Sigmoid colon (tissue), 7 donors: ENCODE data around the gene XAB2. TPM values are rescaled to one million over a fixed set of nuclear protein-coding genes. Genes with fewer than 3 reads are reported as not detected.

ENCODE experiments used
- DNase-seq: peaks from one replicate; pipeline ENCODE4 v3.0.0-alpha.2; 2019
- H3K27ac ChIP-seq, 4 donors: fragments of 200-600 bp; sonication (generic); one replicate each; pipeline ENCODE4 v1.5.1; 2016 to 2019; ENCODE audit warnings: mild to moderate bottlenecking in 1 of 4
- H3K27me3 ChIP-seq, 3 donors: fragments of 200-600 bp; sonication (generic); one replicate each; pipeline ENCODE4 v1.5.1; 2019; ENCODE audit warnings: mild to moderate bottlenecking in 1 of 3
- H3K36me3 ChIP-seq, 4 donors: fragments of 200-600 bp; sonication (generic); one replicate each; pipeline ENCODE4 v1.5.1; 2016 to 2019
- H3K4me1 ChIP-seq, 4 donors: fragments of 200-600 bp; sonication (generic); one replicate each; pipeline ENCODE4 v1.5.1; 2017 to 2019
- H3K4me3 ChIP-seq, 4 donors: fragments of 200-600 bp; sonication (generic); one replicate each; pipeline ENCODE4 v1.5.1; 2017 to 2019; ENCODE audit warnings: mild to moderate bottlenecking in 2 of 4, moderate library complexity in 1 of 4
- H3K9me3 ChIP-seq, 4 donors: fragments of 200-600 bp in 3 of 4; sonication (generic) in 3 of 4; one replicate each; pipeline versions ENCODE4 v1.5.1 to v1.6.1; 2013 to 2019
- EP300 ChIP-seq, 4 donors: sonication (generic); formaldehyde crosslinking; IDR thresholded peaks; one replicate each; pipeline ENCODE4 v1.6.1; 2017; ENCODE audit warnings: antibody characterized with exemption in 4 of 4
- POLR2A ChIP-seq, 2 donors: fragments of 450-650 bp; IDR thresholded peaks; one replicate each; pipeline ENCODE4 v1.6.1; 2016; ENCODE audit warnings: antibody characterized with exemption in 2 of 2, mild to moderate bottlenecking in 2 of 2, moderate library complexity in 2 of 2
- POLR2AphosphoS5 ChIP-seq, 4 donors: sonication (generic); formaldehyde crosslinking; IDR thresholded peaks; one replicate each; pipeline ENCODE4 v1.6.1; 2017; ENCODE audit warnings: antibody characterized with exemption in 4 of 4
- WGBS, 2 donors: extraction: QIAGEN DNeasy Blood & Tissue Kit; methylation state at CpG; one replicate each; pipeline ENCODE4 v1.1.7; 2013; 5-methylcytosine and 5-hydroxymethylcytosine counted together
- intact Hi-C: fragments of 100-400 bp; cut with DNase I; formaldehyde crosslinking; loops from one replicate; pipeline ENCODE4 v1.15.1; 2023
- polyA plus RNA-seq, 3 donors: library from polyadenylated mRNA; stranded (reverse); fragments of 200-250 nt; gene quantifications; one replicate each; pipeline ENCODE4 v1.2.3, GENCODE V29; 2013
- total RNA-seq, 4 donors: library from RNA; depleted of rRNA; stranded (reverse); fragments of >200 nt; gene quantifications; one replicate each; pipeline ENCODE4 v1.1.0, GENCODE V29; 2016
- TF ChIP-seq, protein P1 (sequence below), 4 experiments: fragments of 450-650 bp in 3 of 4; fragments of 200-600 bp in 1 of 4; IDR thresholded peaks; one replicate each; pipeline ENCODE4 v1.5.1; 2016 to 2019; ENCODE audit warnings: antibody characterized with exemption in 4 of 4, mild to moderate bottlenecking in 3 of 4, moderate library complexity in 2 of 4
- donor health status: healthy with polysubstance abuse.
- donor health status: Bipolar disorder and iron deficiency.
- donor health status: healthy.

The XAB2 gene
- total and polyA plus RNA-seq, 7 donors: 9.7 to 38.3 (median 29.9) TPM

DNA sequence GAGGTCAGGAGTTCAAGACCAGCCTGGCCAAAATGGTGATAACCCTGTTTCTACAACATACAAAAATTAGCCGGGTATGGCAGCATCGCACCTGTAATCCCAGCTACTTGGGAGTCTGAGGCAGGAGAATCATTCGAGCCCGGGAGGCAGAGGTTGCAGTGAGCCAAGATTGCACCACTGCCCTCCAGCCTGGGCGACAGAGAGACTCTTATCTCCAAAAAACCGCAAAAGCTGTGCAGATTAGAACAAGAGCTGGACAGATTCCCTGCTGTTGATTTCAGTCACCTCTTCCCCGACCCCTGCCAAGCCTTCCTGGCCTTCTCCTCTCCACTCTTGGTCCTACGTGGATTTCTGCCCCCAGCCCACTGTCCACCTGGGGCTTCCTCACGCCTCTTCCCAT is 25.4 kb downstream of the XAB2 start:
- Histone ChIP-seq H3K27me3 (peaks cover 0 to 52% (median 18%) of the 10 kb centered on the region in 3 donors), H3K9me3 (no peaks in the 10 kb centered on the region), H3K4me3 (no peak overlapping the region), H3K36me3 (no peaks in the 10 kb centered on the region), H3K4me1 (no peaks in the 10 kb centered on the region), H3K27ac (no peak overlapping the region)
- intact Hi-C loops: no loop called here
- DNase-seq: no peak
- TF ChIP-seq POLR2AphosphoS5 (IDR thresholded peaks at IDR 0.05) (no peak), POLR2A (IDR thresholded peaks at IDR 0.05) (no peak), EP300 (IDR thresholded peaks at IDR 0.05) (no peak)
- TF ChIP-seq, protein P1, sequence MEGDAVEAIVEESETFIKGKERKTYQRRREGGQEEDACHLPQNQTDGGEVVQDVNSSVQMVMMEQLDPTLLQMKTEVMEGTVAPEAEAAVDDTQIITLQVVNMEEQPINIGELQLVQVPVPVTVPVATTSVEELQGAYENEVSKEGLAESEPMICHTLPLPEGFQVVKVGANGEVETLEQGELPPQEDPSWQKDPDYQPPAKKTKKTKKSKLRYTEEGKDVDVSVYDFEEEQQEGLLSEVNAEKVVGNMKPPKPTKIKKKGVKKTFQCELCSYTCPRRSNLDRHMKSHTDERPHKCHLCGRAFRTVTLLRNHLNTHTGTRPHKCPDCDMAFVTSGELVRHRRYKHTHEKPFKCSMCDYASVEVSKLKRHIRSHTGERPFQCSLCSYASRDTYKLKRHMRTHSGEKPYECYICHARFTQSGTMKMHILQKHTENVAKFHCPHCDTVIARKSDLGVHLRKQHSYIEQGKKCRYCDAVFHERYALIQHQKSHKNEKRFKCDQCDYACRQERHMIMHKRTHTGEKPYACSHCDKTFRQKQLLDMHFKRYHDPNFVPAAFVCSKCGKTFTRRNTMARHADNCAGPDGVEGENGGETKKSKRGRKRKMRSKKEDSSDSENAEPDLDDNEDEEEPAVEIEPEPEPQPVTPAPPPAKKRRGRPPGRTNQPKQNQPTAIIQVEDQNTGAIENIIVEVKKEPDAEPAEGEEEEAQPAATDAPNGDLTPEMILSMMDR (IDR thresholded peaks at IDR 0.05): no peak
- WGBS, 2 donors: 85 to 90% methylated on average over 9 of the region's 9 CpGs

DNA sequence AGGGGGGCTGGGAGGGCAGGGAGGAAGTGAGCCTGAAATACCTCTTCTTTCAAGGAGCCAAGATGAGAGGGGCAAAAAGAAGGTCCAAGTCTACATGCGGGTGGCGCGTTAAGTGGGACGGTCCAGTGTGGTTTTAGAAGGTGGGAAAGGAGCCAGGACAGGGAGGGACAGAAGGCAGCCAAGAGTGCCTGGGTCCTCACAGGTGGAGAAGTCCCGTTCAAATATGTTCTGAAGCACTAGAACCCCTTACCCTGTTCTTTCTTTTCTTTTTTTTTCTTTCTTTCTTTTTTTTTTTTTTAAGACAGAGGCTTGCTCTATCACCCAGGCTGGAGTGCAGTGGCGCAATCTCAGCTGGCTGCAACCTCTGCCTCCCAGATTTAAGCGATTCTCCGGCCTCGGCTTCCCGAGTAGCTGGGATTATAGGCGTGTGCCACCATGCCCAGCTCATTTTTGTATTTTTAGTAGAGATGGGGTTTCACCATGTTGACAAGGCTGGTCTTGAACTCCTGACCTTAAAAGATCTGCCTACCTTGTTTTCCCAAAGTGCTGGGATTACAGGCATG is 26.3 kb downstream of the XAB2 start:
- intact Hi-C loops: no loop called here
- TF ChIP-seq POLR2AphosphoS5 (IDR thresholded peaks at IDR 0.05): no peak
- TF ChIP-seq, protein P1 (IDR thresholded peaks at IDR 0.05): no peak
- no peak for TF ChIP-seq EP300 (IDR thresholded peaks at IDR 0.05)
- TF ChIP-seq POLR2A (IDR thresholded peaks at IDR 0.05): no peak
- Histone ChIP-seq H3K4me3 (no peak overlapping the region), H3K36me3 (no peaks in the 10 kb centered on the region), H3K27me3 (peaks cover 0 to 61% (median 18%) of the 10 kb centered on the region in 3 donors), H3K27ac (no peak overlapping the region), H3K4me1 (no peaks in the 10 kb centered on the region), H3K9me3 (no peaks in the 10 kb centered on the region)
- WGBS, 2 donors: 88 to 90% methylated on average over 11 of the region's 11 CpGs
- DNase-seq: no peak

DNA sequence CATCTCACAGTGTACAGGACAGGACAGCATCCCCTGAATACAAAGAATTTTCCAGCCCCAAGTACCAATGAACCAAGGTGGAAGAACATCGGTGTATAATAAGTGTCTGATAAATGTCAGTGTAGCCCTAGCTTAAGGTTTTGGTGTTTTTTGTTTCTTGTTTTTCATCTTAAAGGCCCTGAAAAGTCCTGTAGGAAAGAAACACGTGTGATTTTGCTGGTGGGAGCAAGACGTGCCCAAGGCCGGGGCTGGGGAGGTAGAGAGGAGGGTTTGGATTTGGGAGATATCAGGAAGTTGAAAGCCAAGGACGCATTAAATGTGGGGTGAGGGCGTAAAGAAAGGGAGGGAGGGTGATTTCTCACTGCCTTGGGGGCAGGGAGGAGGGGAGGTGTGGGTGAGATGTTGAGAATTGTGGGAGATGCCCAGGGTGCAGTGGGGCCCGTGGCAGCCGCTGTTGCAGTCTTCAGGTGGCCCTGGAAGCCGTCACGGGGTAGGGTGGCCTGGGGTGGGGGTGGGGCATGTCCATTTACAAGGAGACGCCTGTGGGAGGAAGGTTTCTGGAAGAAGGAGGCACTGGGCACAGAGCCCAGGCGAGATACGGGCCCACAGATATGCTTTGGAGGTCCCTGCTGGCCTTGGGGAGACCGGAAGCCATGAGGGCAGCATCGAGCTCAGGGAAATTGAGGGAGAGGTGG is 27.0 kb downstream of the XAB2 start:
- Histone ChIP-seq H3K4me1 (no peaks in the 10 kb centered on the region), H3K36me3 (no peaks in the 10 kb centered on the region), H3K4me3 (no peak overlapping the region), H3K27ac (no peak overlapping the region), H3K27me3 (peaks cover under 1 to 67% (median 18%) of the 10 kb centered on the region in 3 donors), H3K9me3 (no peaks in the 10 kb centered on the region)
- no peak for DNase-seq
- 54 to 72% methylated on average over 15 of the region's 15 CpGs for WGBS, 2 donors
- intact Hi-C loops: no loop called here
- TF ChIP-seq, protein P1 (IDR thresholded peaks at IDR 0.05): no peak
- TF ChIP-seq POLR2A (IDR thresholded peaks at IDR 0.05) (no peak), EP300 (IDR thresholded peaks at IDR 0.05) (no peak), POLR2AphosphoS5 (IDR thresholded peaks at IDR 0.05) (no peak)

DNA sequence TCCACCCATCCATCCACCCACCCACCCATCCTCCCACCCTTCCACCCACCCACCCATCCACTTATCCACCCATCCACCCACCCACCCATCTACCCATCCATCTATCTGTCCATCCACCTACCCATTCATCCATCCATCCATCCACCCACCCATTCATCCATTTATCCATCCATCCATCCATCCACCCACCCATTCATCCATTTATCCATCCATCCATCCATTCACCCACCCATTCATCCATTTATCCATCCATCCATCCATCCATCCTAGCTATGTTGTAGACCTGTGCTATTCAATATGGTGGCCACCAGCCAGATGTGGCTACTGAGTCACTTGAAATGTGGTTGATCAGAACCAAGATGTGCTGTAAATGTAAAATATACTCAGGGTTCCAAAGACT is 28.6 kb downstream of the XAB2 start:
- DNase-seq: no peak
- Histone ChIP-seq H3K27ac (no peak overlapping the region), H3K4me1 (peaks cover 0 to 8% (median 6%) of the 10 kb centered on the region in 4 donors), H3K27me3 (peaks cover 16 to 80% (median 30%) of the 10 kb centered on the region in 3 donors), H3K4me3 (no peak overlapping the region), H3K9me3 (no peaks in the 10 kb centered on the region), H3K36me3 (no peaks in the 10 kb centered on the region)
- no peak for TF ChIP-seq POLR2AphosphoS5 (IDR thresholded peaks at IDR 0.05)
- no peak for TF ChIP-seq EP300 (IDR thresholded peaks at IDR 0.05)
- TF ChIP-seq POLR2A (IDR thresholded peaks at IDR 0.05): no peak
- TF ChIP-seq, protein P1 (IDR thresholded peaks at IDR 0.05): no peak
- intact Hi-C loops: no loop called here
